ENCODE measurements around the gene SHH.

Gene SHH

GRCh38 chr7:155798673-155799439, 13.4 kb downstream of the SHH start:
- Histone ChIP-seq H3K4me3 (ENCODE audit: insufficient read length, low read depth) (no peak overlapping the region), H3K36me3 (ENCODE audit: insufficient read depth, insufficient read length, low read length) (no peaks in the 10 kb centered on the region), H3K4me1 (ENCODE audit: insufficient read depth, insufficient read length) (no peaks in the 10 kb centered on the region)

GRCh38 chr7:155797262-155798250, 14.7 kb downstream of the SHH start:
- Histone ChIP-seq H3K9ac (ENCODE audit: insufficient read length, low read depth) (no peak overlapping the region), H3K4me3 (ENCODE audit: insufficient read length, low read depth) (no peak overlapping the region)

More at GRCh38 chr7:155798673-155799439, 13.4 kb downstream of the SHH start:
- Histone ChIP-seq H3K9ac (ENCODE audit: insufficient read length, low read depth) (no peak overlapping the region), H3K27me3 (ENCODE audit: insufficient read depth, insufficient read length) (peaks cover 69% of the 10 kb centered on the region), H3K9me3 (ENCODE audit: insufficient read depth, low read length) (no peaks in the 10 kb centered on the region; the same call in 1 of the 2 replicates)
- no peak for DNase-seq (ENCODE audit: low read depth, low spot score)
- TF ChIP-seq ZNF274 (IDR thresholded peaks at IDR 0.05; ENCODE audit: low read depth, low read length) (no peak), SUZ12 (IDR thresholded peaks at IDR 0.05; ENCODE audit: extremely low read depth, insufficient read depth, insufficient read length) (no peak), YY1 (IDR thresholded peaks at IDR 0.05; ENCODE audit: insufficient read depth, insufficient read length) (no peak)

GRCh38 chr7:155796381-155797261, 15.6 kb downstream of the SHH start:
- Histone ChIP-seq H3K4me3 (ENCODE audit: insufficient read length, low read depth) (no peak overlapping the region), H3K27me3 (ENCODE audit: insufficient read depth, insufficient read length) (peaks cover 47% of the 10 kb centered on the region), H3K9ac (ENCODE audit: insufficient read length, low read depth) (no peak overlapping the region), H3K9me3 (ENCODE audit: insufficient read depth, low read length) (no peaks in the 10 kb centered on the region), H3K36me3 (ENCODE audit: insufficient read depth, insufficient read length, low read length) (no peaks in the 10 kb centered on the region), H3K4me1 (ENCODE audit: insufficient read depth, insufficient read length) (no peaks in the 10 kb centered on the region)
- no peak for DNase-seq (ENCODE audit: low read depth, low spot score)
- TF ChIP-seq ZNF274 (IDR thresholded peaks at IDR 0.05; ENCODE audit: low read depth, low read length) (no peak), SUZ12 (IDR thresholded peaks at IDR 0.05; ENCODE audit: extremely low read depth, insufficient read depth, insufficient read length) (no peak), YY1 (IDR thresholded peaks at IDR 0.05; ENCODE audit: insufficient read depth, insufficient read length) (no peak)

More at GRCh38 chr7:155797262-155798250, 14.7 kb downstream of the SHH start:
- no peaks in the 10 kb centered on the region for H3K36me3 ChIP-seq (ENCODE audit: insufficient read depth, insufficient read length, low read length)
- peaks cover 56% of the 10 kb centered on the region for H3K27me3 ChIP-seq (ENCODE audit: insufficient read depth, insufficient read length)
- no peaks in the 10 kb centered on the region for H3K9me3 ChIP-seq (ENCODE audit: insufficient read depth, low read length)
- TF ChIP-seq ZNF274 (IDR thresholded peaks at IDR 0.05; ENCODE audit: low read depth, low read length) (no peak), SUZ12 (IDR thresholded peaks at IDR 0.05; ENCODE audit: extremely low read depth, insufficient read depth, insufficient read length) (no peak), YY1 (IDR thresholded peaks at IDR 0.05; ENCODE audit: insufficient read depth, insufficient read length) (no peak)
- no peaks in the 10 kb centered on the region for H3K4me1 ChIP-seq (ENCODE audit: insufficient read depth, insufficient read length)
- no peak for DNase-seq (ENCODE audit: low read depth, low spot score)

GRCh38 chr7:155795951-155796350, 16.3 kb downstream of the SHH start:
- no peak for TF ChIP-seq ZNF274 (IDR thresholded peaks at IDR 0.05; ENCODE audit: low read depth, low read length)
- no peak for TF ChIP-seq YY1 (IDR thresholded peaks at IDR 0.05; ENCODE audit: insufficient read depth, insufficient read length)
- TF ChIP-seq SUZ12 (IDR thresholded peaks at IDR 0.05; ENCODE audit: extremely low read depth, insufficient read depth, insufficient read length) = no peak
- Histone ChIP-seq H3K27me3 (ENCODE audit: insufficient read depth, insufficient read length) (peaks cover 41% of the 10 kb centered on the region), H3K4me1 (ENCODE audit: insufficient read depth, insufficient read length) (no peaks in the 10 kb centered on the region), H3K4me3 (ENCODE audit: insufficient read length, low read depth) (no peak overlapping the region), H3K9me3 (ENCODE audit: insufficient read depth, low read length) (no peaks in the 10 kb centered on the region), H3K36me3 (ENCODE audit: insufficient read depth, insufficient read length, low read length) (no peaks in the 10 kb centered on the region), H3K9ac (ENCODE audit: insufficient read length, low read depth) (no peak overlapping the region)
- DNase-seq (ENCODE audit: low read depth, low spot score) = no peak

GRCh38 chr7:155795401-155795800, 16.9 kb downstream of the SHH start:
- DNase-seq (ENCODE audit: low read depth, low spot score) = no peak
- no peaks in the 10 kb centered on the region for H3K4me1 ChIP-seq (ENCODE audit: insufficient read depth, insufficient read length)
- peaks cover 35% of the 10 kb centered on the region for H3K27me3 ChIP-seq (ENCODE audit: insufficient read depth, insufficient read length)
- no peak overlapping the region for H3K4me3 ChIP-seq (ENCODE audit: insufficient read length, low read depth)
- H3K9me3 ChIP-seq (ENCODE audit: insufficient read depth, low read length) = no peaks in the 10 kb centered on the region
- no peak overlapping the region for H3K9ac ChIP-seq (ENCODE audit: insufficient read length, low read depth)
- no peaks in the 10 kb centered on the region for H3K36me3 ChIP-seq (ENCODE audit: insufficient read depth, insufficient read length, low read length)
- TF ChIP-seq SUZ12 (IDR thresholded peaks at IDR 0.05; ENCODE audit: extremely low read depth, insufficient read depth, insufficient read length) = no peak
- TF ChIP-seq ZNF274 (IDR thresholded peaks at IDR 0.05; ENCODE audit: low read depth, low read length) = no peak
- no peak for TF ChIP-seq YY1 (IDR thresholded peaks at IDR 0.05; ENCODE audit: insufficient read depth, insufficient read length)

- DNase-seq (ENCODE audit: low read depth, low spot score) = no peak
- no peaks in the 10 kb centered on the region for H3K36me3 ChIP-seq (ENCODE audit: insufficient read depth, insufficient read length, low read length)
Observed at GRCh38 chr7:155794196-155794595, 18.1 kb downstream of the SHH start.

More at GRCh38 chr7:155794196-155794595, 18.1 kb downstream of the SHH start:
- Histone ChIP-seq H3K4me3 (ENCODE audit: insufficient read length, low read depth) (no peak overlapping the region), H3K4me1 (ENCODE audit: insufficient read depth, insufficient read length) (no peaks in the 10 kb centered on the region), H3K27me3 (ENCODE audit: insufficient read depth, insufficient read length) (peaks cover 24% of the 10 kb centered on the region), H3K9ac (ENCODE audit: insufficient read length, low read depth) (no peak overlapping the region), H3K9me3 (ENCODE audit: insufficient read depth, low read length) (no peaks in the 10 kb centered on the region)
- TF ChIP-seq ZNF274 (IDR thresholded peaks at IDR 0.05; ENCODE audit: low read depth, low read length) (no peak), YY1 (IDR thresholded peaks at IDR 0.05; ENCODE audit: insufficient read depth, insufficient read length) (no peak), SUZ12 (IDR thresholded peaks at IDR 0.05; ENCODE audit: extremely low read depth, insufficient read depth, insufficient read length) (no peak)
